Adipocyte (in vitro differentiated cells): ENCODE results near the gene CFAP52.
"Not testable (repeated sequence)": the region's sequence is repeated elsewhere in the genome, so short reads cannot be mapped to it uniquely, and the experiment has no call there.

ENCODE experiments used
- DNase-seq: peaks from one replicate; pipeline ENCODE4 v3.0.0-alpha.2; 2015; ENCODE audit warnings: low read depth
- H3K27me3 ChIP-seq: replicated peaks from 2 replicates; pipeline ENCODE4 v1.7.0; 2013; ENCODE audit warnings: mild to moderate bottlenecking, low read length, moderate library complexity; ENCODE audit not compliant: control insufficient read depth, insufficient read depth
- H3K36me3 ChIP-seq: 2 replicates; pipeline ENCODE4 v1.7.0; 2013; ENCODE audit warnings: low read length, mild to moderate bottlenecking, moderate library complexity; ENCODE audit not compliant: control insufficient read depth, insufficient read depth, severe bottlenecking
- H3K4me1 ChIP-seq: 2 replicates; pipeline ENCODE4 v1.7.0; 2013; ENCODE audit warnings: mild to moderate bottlenecking, low read length, moderate library complexity; ENCODE audit not compliant: control insufficient read depth, insufficient read depth
- H3K4me3 ChIP-seq: 2 replicates; pipeline ENCODE4 v1.7.0; 2013; ENCODE audit warnings: mild to moderate bottlenecking, low read length, moderate library complexity
- H3K9ac ChIP-seq: 2 replicates; pipeline ENCODE4 v1.7.0; 2013; ENCODE audit warnings: mild to moderate bottlenecking, low read length, moderate library complexity
- H3K9me3 ChIP-seq: 2 replicates; pipeline ENCODE4 v1.7.0; 2013; ENCODE audit warnings: mild to moderate bottlenecking, low read length, moderate library complexity; ENCODE audit not compliant: control insufficient read depth

The CFAP52 gene

GRCh38 chr17:9571201-9571600 lies 5.2 kb upstream of the CFAP52 start:
- DNase-seq: no peak
- no peak overlapping the region for H3K9ac ChIP-seq
- no peak overlapping the region for H3K4me3 ChIP-seq
- H3K27me3 ChIP-seq: no peaks in the 10 kb centered on the region
- no peaks in the 10 kb centered on the region for H3K9me3 ChIP-seq
- H3K4me1 ChIP-seq: peaks cover 12% of the 10 kb centered on the region
- H3K36me3 ChIP-seq: peaks cover 24% of the 10 kb centered on the region

DNA sequence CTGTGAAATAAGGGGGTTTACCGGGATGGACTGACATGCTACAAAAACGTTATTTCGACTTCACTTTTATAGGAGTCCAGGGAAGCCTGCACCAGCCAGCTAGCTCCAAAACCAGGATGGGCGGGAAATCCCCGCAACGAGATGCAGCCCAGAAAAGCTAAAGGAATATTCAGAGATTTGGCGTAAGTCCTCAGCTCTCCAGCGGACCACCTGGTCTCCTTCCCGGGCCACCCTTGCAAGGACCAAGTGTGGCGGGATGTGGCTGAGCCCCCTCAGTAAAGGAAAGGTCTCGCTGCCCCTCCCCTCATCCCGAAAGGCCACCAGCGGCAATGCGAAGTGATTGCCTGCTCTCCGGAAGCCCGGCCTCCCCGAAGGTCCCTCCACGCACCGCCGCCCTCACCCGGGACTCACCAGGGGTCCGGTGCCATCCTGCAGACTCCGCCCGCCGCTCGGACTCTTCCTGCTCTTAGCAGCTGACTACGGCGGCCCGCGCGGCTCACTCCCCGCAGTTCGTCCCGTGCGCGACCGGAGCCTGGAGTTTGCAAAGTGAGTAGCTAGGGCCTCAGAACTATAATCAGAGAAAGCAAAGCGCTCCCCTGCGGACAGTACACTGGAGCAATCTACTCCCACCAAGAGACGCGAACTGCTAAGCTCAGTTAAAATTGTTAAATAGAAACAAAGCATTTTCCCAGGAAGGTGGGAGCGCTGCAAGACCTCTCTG lies 901 bp upstream of the CFAP52 start, which contains the start of gene STX8:
Gene STX8, minus strand, starts transcription at position 440 of the 721 bp plus-strand sequence. Its CDS starts 12 bp downstream, at position 428.
- no peaks in the 10 kb centered on the region for H3K9me3 ChIP-seq
- no peaks in the 10 kb centered on the region for H3K27me3 ChIP-seq
- H3K9ac ChIP-seq: peak within 1 kb of the TSS; percentile 87
- H3K4me3 ChIP-seq: peak within 1 kb of the TSS; percentile 91
- H3K4me1 ChIP-seq: peaks cover 19% of the 10 kb centered on the region
- no peaks in the 10 kb centered on the region for H3K36me3 ChIP-seq
- peak; percentile 89 for DNase-seq

DNA sequence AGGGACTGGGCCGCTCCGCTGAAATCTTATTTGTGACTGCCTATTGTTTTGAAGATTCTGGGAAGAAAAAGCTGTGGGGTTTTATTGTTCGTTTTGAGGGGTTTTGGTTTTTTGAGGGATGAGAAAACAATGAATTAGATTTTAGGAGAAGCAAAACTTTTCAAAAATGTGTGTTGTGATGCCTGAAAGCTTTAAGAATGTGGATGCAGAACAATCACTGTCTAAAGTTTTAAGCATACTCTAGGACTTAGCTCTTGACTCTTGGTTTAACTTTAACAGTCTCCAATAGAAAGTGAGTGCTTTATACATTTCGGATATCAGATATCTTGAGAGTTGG lies 899 bp downstream of the CFAP52 start:
- no peaks in the 10 kb centered on the region for H3K36me3 ChIP-seq
- no peaks in the 10 kb centered on the region for H3K27me3 ChIP-seq
- DNase-seq: no peak
- peak overlapping the region; percentile 91 for H3K4me3 ChIP-seq
- H3K4me1 ChIP-seq: peaks cover 19% of the 10 kb centered on the region
- no peak overlapping the region for H3K9ac ChIP-seq
- no peaks in the 10 kb centered on the region for H3K9me3 ChIP-seq

DNA sequence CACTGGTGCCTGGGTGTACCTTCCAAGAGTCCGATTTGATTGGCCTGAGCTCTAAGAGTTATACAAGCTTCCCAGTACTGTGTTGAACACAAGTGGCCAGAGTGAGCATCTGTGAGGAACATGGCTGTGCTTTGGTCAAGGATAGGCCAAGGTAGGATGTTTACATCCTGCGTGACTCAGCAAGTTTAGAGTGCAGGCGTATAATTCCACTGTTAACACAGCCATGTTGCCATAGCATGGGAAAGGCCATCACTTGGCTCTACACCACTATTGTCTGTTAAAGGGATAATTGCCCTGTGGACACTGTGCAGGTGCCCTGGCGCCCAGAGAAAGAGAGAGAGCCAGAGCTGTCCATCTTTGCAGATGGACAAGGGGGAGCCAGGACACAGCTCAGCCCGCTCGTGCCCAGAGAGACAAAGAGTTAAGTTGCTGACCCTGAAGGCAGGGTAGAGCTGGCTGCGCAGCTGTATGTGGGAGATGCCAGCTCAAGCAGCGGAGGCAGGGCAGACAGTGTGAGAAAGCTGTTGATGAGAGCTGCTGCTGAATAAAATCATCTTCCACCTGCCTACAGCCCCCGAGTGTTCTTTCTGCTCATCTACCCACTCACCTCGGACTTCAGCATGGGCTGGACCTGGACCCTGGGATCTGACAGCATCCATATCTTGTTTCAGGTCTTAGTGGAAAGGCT lies 11.7 kb downstream of the CFAP52 start:
- no peak overlapping the region for H3K9ac ChIP-seq
- H3K27me3 ChIP-seq: no peaks in the 10 kb centered on the region
- H3K9me3 ChIP-seq: no peaks in the 10 kb centered on the region
- no peaks in the 10 kb centered on the region for H3K36me3 ChIP-seq
- no peak for DNase-seq
- no peaks in the 10 kb centered on the region for H3K4me1 ChIP-seq
- H3K4me3 ChIP-seq: no peak overlapping the region

GRCh38 chr17:9594065-9594464 lies 17.6 kb downstream of the CFAP52 start:
- Histone ChIP-seq H3K4me1 (no peaks in the 10 kb centered on the region), H3K9ac (no peak overlapping the region), H3K36me3 (no peaks in the 10 kb centered on the region), H3K9me3 (no peaks in the 10 kb centered on the region), H3K4me3 (no peak overlapping the region), H3K27me3 (no peaks in the 10 kb centered on the region)
- no peak for DNase-seq

DNA sequence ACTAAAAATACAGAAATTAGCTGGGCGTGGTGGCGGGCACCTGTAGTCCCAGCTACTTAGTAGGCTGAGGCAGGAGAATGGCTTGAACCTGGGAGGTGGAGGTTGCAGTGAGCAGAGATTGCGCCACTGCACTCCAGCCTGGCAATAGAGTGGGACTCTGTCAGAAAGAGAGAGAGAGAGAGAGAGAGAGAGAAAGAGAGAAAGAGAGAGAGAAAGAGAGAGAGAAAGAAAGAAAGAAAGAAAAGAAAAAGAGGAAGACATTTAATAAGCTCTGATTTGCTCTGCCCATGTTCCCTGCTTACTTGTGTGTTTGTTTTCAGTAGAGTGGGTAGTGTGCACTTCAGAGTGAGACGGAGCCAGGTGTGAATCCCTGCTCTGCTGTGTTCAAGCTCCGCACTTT lies 21.2 kb downstream of the CFAP52 start:
- not testable (repeated sequence) for H3K4me3 ChIP-seq, H3K36me3 ChIP-seq, DNase-seq, H3K9me3 ChIP-seq, H3K9ac ChIP-seq, H3K4me1 ChIP-seq, H3K27me3 ChIP-seq

GRCh38 chr17:9598661-9599060 lies 22.2 kb downstream of the CFAP52 start:
- Histone ChIP-seq H3K4me3 (no peak overlapping the region), H3K36me3 (no peaks in the 10 kb centered on the region), H3K9ac (no peak overlapping the region), H3K9me3 (no peaks in the 10 kb centered on the region), H3K4me1 (no peaks in the 10 kb centered on the region), H3K27me3 (no peaks in the 10 kb centered on the region)
- no peak for DNase-seq

DNA sequence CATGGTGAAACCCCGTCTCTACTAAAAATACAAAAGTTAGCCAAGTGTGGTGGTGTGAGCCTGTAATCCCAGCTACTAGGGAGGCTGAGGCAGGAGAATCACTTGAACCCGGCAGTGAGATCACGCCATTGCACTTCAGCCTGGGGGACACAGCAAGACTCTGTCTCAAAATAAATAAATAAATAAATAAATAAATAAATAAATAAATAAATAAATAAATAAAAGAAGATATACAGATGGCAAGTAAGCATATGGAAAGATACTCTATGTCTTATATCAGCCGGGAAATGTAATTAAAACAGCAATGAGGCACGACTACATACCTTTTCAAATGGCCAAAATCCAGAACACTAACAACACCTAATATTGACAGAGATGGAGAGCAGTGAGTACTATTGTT lies 28.1 kb downstream of the CFAP52 start:
- not testable (repeated sequence) for H3K4me1 ChIP-seq, H3K27me3 ChIP-seq, H3K36me3 ChIP-seq, H3K9ac ChIP-seq, H3K4me3 ChIP-seq, DNase-seq, H3K9me3 ChIP-seq

DNA sequence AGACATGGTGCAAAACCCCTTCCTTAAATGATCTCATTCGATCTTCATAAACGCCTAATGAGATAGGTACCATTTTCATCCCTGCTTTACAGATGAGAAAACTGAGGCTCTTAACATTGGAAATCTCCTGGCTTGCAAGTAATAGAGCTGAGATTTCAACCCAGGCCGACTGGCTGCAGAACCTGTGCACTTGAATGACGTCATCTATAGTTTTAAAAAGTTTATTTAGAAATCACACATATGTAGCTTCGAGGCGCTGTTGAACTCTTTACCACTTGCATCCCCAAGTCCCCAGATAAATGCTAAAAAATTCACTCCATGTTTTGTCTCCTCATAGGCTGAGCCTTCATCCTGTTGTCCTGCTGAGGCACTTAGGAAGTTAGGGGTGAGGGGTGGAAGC lies 30.0 kb downstream of the CFAP52 start:
- H3K9ac ChIP-seq: no peak overlapping the region
- H3K9me3 ChIP-seq: no peaks in the 10 kb centered on the region
- H3K36me3 ChIP-seq: no peaks in the 10 kb centered on the region
- no peaks in the 10 kb centered on the region for H3K27me3 ChIP-seq
- H3K4me3 ChIP-seq: no peak overlapping the region
- no peaks in the 10 kb centered on the region for H3K4me1 ChIP-seq
- DNase-seq: no peak

- DNase-seq, H3K36me3 ChIP-seq, H3K4me3 ChIP-seq, H3K27me3 ChIP-seq, H3K4me1 ChIP-seq, H3K9ac ChIP-seq, H3K9me3 ChIP-seq: not testable (repeated sequence)
Measured at GRCh38 chr17:9607058-9607457, 30.6 kb downstream of the CFAP52 start.

DNA sequence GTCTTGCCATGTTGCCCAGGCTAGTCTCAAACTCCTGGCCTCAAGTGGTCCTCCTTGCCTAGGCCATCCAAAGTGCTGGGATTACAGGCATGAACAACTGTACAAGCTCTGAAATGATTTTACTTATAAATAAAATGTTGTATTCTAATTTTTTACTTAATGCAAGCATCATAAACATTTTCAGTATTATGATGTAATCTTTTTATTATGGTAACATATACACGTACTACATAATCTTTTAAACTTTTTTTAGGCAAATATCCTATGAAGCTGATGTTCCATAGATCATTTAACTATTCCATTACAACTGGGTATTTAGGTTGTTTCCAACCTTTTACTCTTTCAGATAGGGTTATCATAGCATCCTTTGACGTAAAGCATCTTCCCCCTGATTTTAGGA lies 35.1 kb downstream of the CFAP52 start:
- no peaks in the 10 kb centered on the region for H3K36me3 ChIP-seq
- no peaks in the 10 kb centered on the region for H3K4me1 ChIP-seq
- no peak overlapping the region for H3K4me3 ChIP-seq
- peaks cover 7% of the 10 kb centered on the region for H3K9me3 ChIP-seq
- no peak overlapping the region for H3K9ac ChIP-seq
- no peaks in the 10 kb centered on the region for H3K27me3 ChIP-seq
- no peak for DNase-seq

DNA sequence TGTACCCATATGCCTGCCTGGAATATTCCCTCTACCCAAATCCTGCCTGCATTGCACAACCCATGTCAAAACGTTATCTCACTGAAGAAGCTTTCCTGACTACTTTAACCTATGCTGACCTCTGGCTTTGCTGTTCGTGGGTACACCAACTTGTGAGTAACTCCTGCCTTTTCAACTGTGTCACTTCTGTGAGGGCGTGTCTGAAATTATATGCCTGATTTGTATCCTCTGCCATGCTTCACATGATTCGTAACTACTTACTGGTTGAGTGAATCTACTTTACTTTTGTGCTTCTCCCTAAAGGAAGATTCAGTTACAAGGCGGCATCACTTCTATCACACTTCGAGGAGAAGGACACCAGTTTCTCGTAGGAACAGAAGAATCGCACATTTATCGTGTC lies 35.6 kb downstream of the CFAP52 start:
- H3K36me3 ChIP-seq: no peaks in the 10 kb centered on the region
- no peaks in the 10 kb centered on the region for H3K4me1 ChIP-seq
- H3K9me3 ChIP-seq: peaks cover 7% of the 10 kb centered on the region
- H3K4me3 ChIP-seq: no peak overlapping the region
- no peak overlapping the region for H3K9ac ChIP-seq
- H3K27me3 ChIP-seq: no peaks in the 10 kb centered on the region
- DNase-seq: no peak
